M059J (cell line): ENCODE results near the gene BICRA. TPM values are rescaled to one million over a fixed set of nuclear protein-coding genes. Genes with fewer than 3 reads are reported as not detected.
A peak's percentile ranks its signal among the peaks of the same experiment; 100 is the strongest.
"Not testable (repeated sequence)": the region's sequence is repeated elsewhere in the genome, so short reads cannot be mapped to it uniquely, and the experiment has no call there.

Experiments used
- DNase-seq: peaks from one replicate; pipeline ENCODE4 v3.0.0-alpha.2; 2012; ENCODE audit warnings: low read depth
- total RNA-seq: library from RNA; depleted of rRNA; stranded (reverse); fragments of >200 nt; shearing (Covaris generic); gene quantifications from 2 replicates; pipeline ENCODE4 v1.2.3, GENCODE V29; 2014

Gene BICRA
- total RNA-seq, 1 experiment from 2014 or later, result 5.3 TPM

GRCh38 chr19:47663435-47663910 lies 54.5 kb downstream of the BICRA start:
- peak; percentile 91 for DNase-seq

GRCh38 chr19:47663911-47664771 lies 55.2 kb downstream of the BICRA start:
- DNase-seq, result peak; percentile 98

GRCh38 chr19:47668556-47668955 lies 59.6 kb downstream of the BICRA start:
- DNase-seq, result not testable (repeated sequence)

- DNase-seq, result no peak
Measured at GRCh38 chr19:47670736-47671135, 61.8 kb downstream of the BICRA start.

GRCh38 chr19:47671499-47671898 lies 62.6 kb downstream of the BICRA start:
- no peak for DNase-seq

- no peak for DNase-seq
Measured at GRCh38 chr19:47673426-47673825, 64.5 kb downstream of the BICRA start.

- DNase-seq, result no peak
Measured at GRCh38 chr19:47674548-47674947, 65.6 kb downstream of the BICRA start.

- DNase-seq, result no peak
Measured at GRCh38 chr19:47675271-47675670, 66.3 kb downstream of the BICRA start.

GRCh38 chr19:47675859-47676258 lies 66.9 kb downstream of the BICRA start:
- no peak for DNase-seq

GRCh38 chr19:47676811-47677210 lies 67.9 kb downstream of the BICRA start:
- no peak for DNase-seq

GRCh38 chr19:47679251-47679900 lies 70.4 kb downstream of the BICRA start:
- no peak for DNase-seq

- DNase-seq, result no peak
Measured at GRCh38 chr19:47679922-47680857, 71.3 kb downstream of the BICRA start.

GRCh38 chr19:47680858-47681332 lies 72.0 kb downstream of the BICRA start:
- DNase-seq, result no peak

GRCh38 chr19:47681388-47681787 lies 72.5 kb downstream of the BICRA start:
- no peak for DNase-seq

GRCh38 chr19:47681936-47682335 lies 73.0 kb downstream of the BICRA start:
- no peak for DNase-seq

- DNase-seq, result no peak
Measured at GRCh38 chr19:47682939-47683338, 74.0 kb downstream of the BICRA start.

GRCh38 chr19:47686679-47687450 lies 77.9 kb downstream of the BICRA start:
- no peak for DNase-seq

- DNase-seq, result no peak
Measured at GRCh38 chr19:47687906-47688305, 79.0 kb downstream of the BICRA start.

GRCh38 chr19:47691090-47691489 lies 82.2 kb downstream of the BICRA start:
- no peak for DNase-seq

GRCh38 chr19:47691782-47692181 lies 82.8 kb downstream of the BICRA start:
- no peak for DNase-seq

GRCh38 chr19:47693489-47693888 lies 84.6 kb downstream of the BICRA start:
- no peak for DNase-seq
